ENCODE results near the gene CAMK2G. TPM values are rescaled to one million over a fixed set of nuclear protein-coding genes. Genes with fewer than 3 reads are reported as not detected.

Gene CAMK2G
- total RNA-seq, 1 donor from 2014 or later: 48.9 TPM

- Histone ChIP-seq H3K36me3 (peaks cover 0 to 34% of the 10 kb centered on the region in 2 donors), H3K4me1 (peaks cover 58% of the 10 kb centered on the region), H3K27me3 (no peaks in the 10 kb centered on the region), H3K4me3 (no peak overlapping the region), H3K9me3 (no peaks in the 10 kb centered on the region), H3K27ac (no peak overlapping the region)
- intact Hi-C loops (cut with DNase I): no loop called here
- TF ChIP-seq POLR2A (IDR thresholded peaks at IDR 0.05) (no peak), POLR2AphosphoS5 (IDR thresholded peaks at IDR 0.05; ENCODE audit: insufficient read depth in 1 of 2, low read depth in 1 of 2) (no peak)
- no peak for DNase-seq (ENCODE audit: extremely low spot score in 2 of 2)
Observed at GRCh38 chr10:73863039-73863817, 11.1 kb downstream of the CAMK2G start.

GRCh38 chr10:73862011-73862410, 12.3 kb downstream of the CAMK2G start:
- H3K27ac ChIP-seq: no peak overlapping the region
- intact Hi-C loops (cut with DNase I): no loop called here
- peaks cover 58% of the 10 kb centered on the region for H3K4me1 ChIP-seq
- no peaks in the 10 kb centered on the region for H3K27me3 ChIP-seq
- H3K9me3 ChIP-seq: no peaks in the 10 kb centered on the region
- no peak for TF ChIP-seq CTCF (IDR thresholded peaks at IDR 0.05)
- TF ChIP-seq POLR2A (IDR thresholded peaks at IDR 0.05): no peak
- no peak for TF ChIP-seq POLR2AphosphoS5 (IDR thresholded peaks at IDR 0.05; ENCODE audit: insufficient read depth in 1 of 2, low read depth in 1 of 2)
- no peak for DNase-seq (ENCODE audit: extremely low spot score in 2 of 2)
- peaks cover 0 to 31% of the 10 kb centered on the region in 2 donors for H3K36me3 ChIP-seq
- H3K4me3 ChIP-seq: no peak overlapping the region

- intact Hi-C loops (cut with DNase I): no loop called here
- Histone ChIP-seq H3K27ac (no peak overlapping the region), H3K36me3 (peaks cover 0 to 24% of the 10 kb centered on the region in 2 donors)
Observed at GRCh38 chr10:73859784-73860491, 14.4 kb downstream of the CAMK2G start.

GRCh38 chr10:73859428-73859783, 14.9 kb downstream of the CAMK2G start:
- H3K27ac ChIP-seq: no peak overlapping the region
- TF ChIP-seq CTCF (IDR thresholded peaks at IDR 0.05) (no peak), POLR2A (IDR thresholded peaks at IDR 0.05) (no peak), POLR2AphosphoS5 (IDR thresholded peaks at IDR 0.05; ENCODE audit: insufficient read depth in 1 of 2, low read depth in 1 of 2) (no peak)
- DNase-seq (ENCODE audit: extremely low spot score in 2 of 2): no peak
- H3K9me3 ChIP-seq: no peaks in the 10 kb centered on the region
- no peaks in the 10 kb centered on the region for H3K27me3 ChIP-seq
- no peak overlapping the region for H3K4me3 ChIP-seq
- peaks cover 0 to 24% of the 10 kb centered on the region in 2 donors for H3K36me3 ChIP-seq
- H3K4me1 ChIP-seq: peaks cover 55% of the 10 kb centered on the region
- intact Hi-C loops (cut with DNase I): no loop called here

More at GRCh38 chr10:73859784-73860491, 14.4 kb downstream of the CAMK2G start:
- TF ChIP-seq POLR2AphosphoS5 (IDR thresholded peaks at IDR 0.05; ENCODE audit: insufficient read depth in 1 of 2, low read depth in 1 of 2) (no peak), CTCF (IDR thresholded peaks at IDR 0.05) (no peak), POLR2A (IDR thresholded peaks at IDR 0.05) (no peak)
- Histone ChIP-seq H3K27me3 (no peaks in the 10 kb centered on the region), H3K4me1 (peaks cover 52% of the 10 kb centered on the region), H3K9me3 (no peaks in the 10 kb centered on the region), H3K4me3 (no peak overlapping the region)
- DNase-seq (ENCODE audit: extremely low spot score in 2 of 2): no peak

GRCh38 chr10:73858750-73859427, 15.5 kb downstream of the CAMK2G start:
- Histone ChIP-seq H3K4me1 (peaks cover 55% of the 10 kb centered on the region), H3K27me3 (no peaks in the 10 kb centered on the region), H3K9me3 (no peaks in the 10 kb centered on the region), H3K36me3 (peaks cover 0 to 24% of the 10 kb centered on the region in 2 donors), H3K27ac (no peak overlapping the region), H3K4me3 (no peak overlapping the region)
- DNase-seq (ENCODE audit: extremely low spot score in 2 of 2): no peak
- no peak for TF ChIP-seq POLR2AphosphoS5 (IDR thresholded peaks at IDR 0.05; ENCODE audit: insufficient read depth in 1 of 2, low read depth in 1 of 2)
- TF ChIP-seq POLR2A (IDR thresholded peaks at IDR 0.05): no peak
- TF ChIP-seq CTCF (IDR thresholded peaks at IDR 0.05): no peak
- intact Hi-C loops (cut with DNase I): no loop called here

Data from vagina (tissue), 2 donors.